ENCODE measurements around the gene KCNAB2. TPM values are rescaled to one million over a fixed set of nuclear protein-coding genes. Genes with fewer than 3 reads are reported as not detected.

Gene KCNAB2
- polyA plus RNA-seq, 1 donor, result 4.6 TPM

DNA sequence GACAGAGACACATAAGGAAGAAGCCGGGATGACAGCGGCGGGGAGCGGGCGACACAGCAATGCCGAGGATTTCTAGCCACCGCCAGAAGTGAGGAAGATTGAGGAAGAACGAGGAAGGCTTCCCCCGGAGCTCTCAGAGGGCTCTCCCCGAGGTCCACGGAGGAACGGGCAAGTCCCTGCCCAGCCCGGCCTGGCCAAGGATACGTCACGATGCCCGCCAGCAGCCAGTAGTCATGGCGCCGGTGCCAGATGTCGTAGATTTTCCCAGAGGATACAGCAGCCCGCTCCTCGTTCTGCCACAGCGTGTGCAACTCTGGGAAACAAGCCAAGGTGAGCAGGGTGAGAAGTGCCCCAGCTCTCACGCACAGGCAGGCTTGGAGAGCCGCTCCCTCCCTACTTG, 65.9 kb downstream of the KCNAB2 start:
- DNase-seq, result no peak

- no peak for DNase-seq
Measured at GRCh38 chr1:6111991-6112689, 66.5 kb downstream of the KCNAB2 start.

DNA sequence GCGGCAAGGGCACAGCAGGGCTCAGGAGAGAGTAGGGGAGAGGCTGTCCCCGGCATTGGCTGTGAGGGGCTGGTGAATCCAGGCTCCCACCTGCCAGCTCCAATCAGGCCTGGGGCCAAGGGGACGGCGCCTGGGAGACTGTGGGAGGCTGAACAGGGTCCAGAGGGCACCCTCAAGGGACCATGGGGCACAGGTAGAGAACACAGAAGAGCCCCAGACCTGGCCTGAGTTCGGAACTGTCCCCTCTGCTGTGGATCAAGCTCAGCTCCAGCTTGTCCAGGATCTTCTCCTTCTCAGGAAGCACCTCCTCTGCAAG, 67.0 kb downstream of the KCNAB2 start:
- DNase-seq, result no peak

GRCh38 chr1:6113116-6113515, 67.4 kb downstream of the KCNAB2 start:
- DNase-seq, result no peak

DNA sequence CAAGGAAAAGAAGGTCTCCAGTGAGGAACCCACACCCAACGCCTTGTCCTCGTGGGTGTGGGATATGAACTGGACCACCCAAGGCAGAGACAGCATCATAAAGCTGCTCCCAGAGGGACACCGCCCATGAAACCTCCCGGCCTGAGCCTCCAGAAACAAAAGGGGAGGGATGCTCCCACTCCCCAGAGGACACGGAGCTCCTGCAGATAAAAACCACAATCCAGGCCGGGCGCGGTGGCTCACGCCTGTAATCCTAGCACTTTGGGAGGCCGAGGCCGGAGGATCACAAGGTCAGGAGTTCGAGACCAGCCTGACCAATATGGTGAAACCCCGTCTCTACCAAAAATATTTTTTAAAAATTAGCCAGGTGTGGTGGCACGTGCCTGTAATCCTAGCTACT, 68.1 kb downstream of the KCNAB2 start:
- no peak for DNase-seq

DNA sequence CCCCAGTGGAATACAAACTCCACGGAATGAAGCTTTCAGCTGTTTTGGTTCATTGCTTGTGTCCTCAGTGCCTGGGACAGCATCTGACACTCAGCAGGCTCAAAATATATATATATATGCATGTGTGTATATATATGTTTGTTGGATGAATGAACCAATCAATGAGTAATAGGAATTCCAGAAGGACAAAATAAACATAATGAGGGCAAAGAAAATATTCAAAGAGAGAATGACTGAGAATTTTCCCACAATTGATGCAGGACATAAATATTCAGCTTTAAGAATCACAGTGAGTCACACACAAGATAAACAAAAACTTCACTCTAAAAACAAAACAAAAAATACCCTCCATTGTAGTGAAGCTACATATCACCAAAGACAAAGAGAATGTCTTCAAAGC, 70.4 kb downstream of the KCNAB2 start:
- DNase-seq, result no peak

- no peak for DNase-seq
Measured at GRCh38 chr1:6117064-6117463, 71.4 kb downstream of the KCNAB2 start.

- no peak for DNase-seq
Measured at GRCh38 chr1:6117624-6118023, 71.9 kb downstream of the KCNAB2 start.

DNA sequence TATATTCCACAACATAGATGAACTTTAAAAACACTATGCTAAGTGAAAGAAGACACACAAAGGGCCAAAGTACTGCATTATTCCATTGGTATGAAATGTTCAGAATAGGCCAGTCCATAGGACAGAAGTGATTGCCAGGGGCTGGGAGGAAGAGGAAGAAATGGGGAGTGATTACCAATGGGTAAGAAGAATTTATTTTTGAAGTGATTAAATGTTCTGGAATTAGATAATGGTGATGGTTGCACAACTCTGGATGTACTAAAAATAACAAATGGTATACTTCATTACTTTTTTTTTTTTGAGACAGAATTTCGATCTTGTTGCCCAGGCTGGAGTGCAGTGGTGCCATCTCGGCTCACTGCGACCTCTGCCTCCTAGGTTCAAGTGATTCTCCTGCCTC, 72.7 kb downstream of the KCNAB2 start:
- no peak for DNase-seq

DNA sequence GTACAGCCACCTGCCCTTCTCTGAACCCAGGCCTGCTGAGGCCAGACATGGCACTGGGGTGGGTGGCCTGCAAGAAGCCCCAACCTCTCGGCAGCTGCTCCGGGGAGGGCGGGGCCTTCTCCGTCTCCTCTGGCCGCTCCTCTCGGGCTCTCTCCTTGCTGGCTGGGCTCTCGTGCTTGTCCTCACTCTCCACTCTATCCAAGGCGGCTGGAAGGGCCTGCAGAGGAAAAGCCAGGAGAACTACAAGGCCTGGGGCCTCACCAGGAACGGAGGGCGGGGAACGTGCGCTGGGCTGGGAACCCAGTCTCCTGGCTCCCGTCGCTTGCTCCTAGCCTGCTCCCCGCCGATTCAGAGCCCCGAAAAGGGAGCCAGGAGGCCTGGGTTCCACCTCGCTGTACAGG, 75.3 kb downstream of the KCNAB2 start:
- DNase-seq, result no peak

DNA sequence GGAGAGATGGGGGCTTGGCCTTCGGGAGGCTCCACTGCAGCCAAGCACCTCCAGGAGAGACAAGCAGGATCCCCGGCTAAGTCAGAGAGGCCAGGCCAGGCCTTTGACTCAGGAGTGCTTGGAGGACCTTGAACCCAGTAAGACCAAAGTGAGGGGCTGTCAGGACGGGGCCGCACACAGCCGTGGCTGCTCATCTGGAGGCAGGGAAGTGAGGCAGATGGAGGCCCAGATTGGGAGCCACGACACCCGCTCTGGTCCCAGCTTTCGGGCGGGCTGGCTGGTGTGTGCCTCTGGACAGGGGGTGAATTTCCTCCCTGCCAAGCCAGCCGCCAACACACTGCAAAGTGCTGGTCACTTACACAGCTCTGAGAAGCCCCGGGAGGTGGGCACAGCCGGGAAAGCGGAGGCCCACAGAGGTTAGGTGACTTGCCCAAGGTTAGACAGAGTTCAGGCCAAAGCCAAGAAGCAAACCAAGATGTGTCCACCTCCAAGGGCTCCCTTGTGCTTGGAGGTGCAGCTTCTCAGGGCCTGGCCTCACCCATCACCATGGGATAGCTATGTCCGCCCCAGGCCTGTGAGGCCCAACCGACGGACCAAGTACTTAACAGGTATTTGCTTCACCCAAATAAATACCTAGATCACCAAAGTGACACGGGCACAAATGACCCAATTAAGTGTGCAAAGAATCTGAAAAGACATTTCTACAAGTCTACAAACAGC, 76.1 kb downstream of the KCNAB2 start:
- DNase-seq, result no peak

GRCh38 chr1:6123083-6123482, 77.4 kb downstream of the KCNAB2 start:
- DNase-seq, result no peak

DNA sequence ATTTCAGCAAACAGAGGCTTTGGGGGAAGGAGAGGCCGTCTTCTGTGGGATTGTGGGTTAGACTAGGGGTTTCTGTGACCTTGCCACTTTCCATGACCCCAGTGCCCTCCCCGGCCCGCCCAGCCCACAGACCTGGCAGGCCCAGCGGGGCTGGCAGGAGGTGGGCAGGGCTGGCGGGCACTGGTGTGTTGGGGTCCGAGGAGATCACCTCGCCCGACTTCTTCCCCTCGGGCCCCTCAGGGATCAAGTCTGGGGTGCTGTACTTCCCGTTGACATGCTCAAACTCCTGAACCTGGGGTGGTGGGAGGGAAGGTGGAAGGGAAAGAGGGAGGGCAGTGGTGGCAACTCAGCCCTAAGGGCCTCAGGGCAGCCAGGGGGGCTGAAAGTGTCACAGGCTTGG, 78.1 kb downstream of the KCNAB2 start:
- no peak for DNase-seq

- no peak for DNase-seq
Measured at GRCh38 chr1:6124341-6124740, 78.7 kb downstream of the KCNAB2 start.

GRCh38 chr1:6124746-6125365, 79.2 kb downstream of the KCNAB2 start:
- no peak for DNase-seq

DNA sequence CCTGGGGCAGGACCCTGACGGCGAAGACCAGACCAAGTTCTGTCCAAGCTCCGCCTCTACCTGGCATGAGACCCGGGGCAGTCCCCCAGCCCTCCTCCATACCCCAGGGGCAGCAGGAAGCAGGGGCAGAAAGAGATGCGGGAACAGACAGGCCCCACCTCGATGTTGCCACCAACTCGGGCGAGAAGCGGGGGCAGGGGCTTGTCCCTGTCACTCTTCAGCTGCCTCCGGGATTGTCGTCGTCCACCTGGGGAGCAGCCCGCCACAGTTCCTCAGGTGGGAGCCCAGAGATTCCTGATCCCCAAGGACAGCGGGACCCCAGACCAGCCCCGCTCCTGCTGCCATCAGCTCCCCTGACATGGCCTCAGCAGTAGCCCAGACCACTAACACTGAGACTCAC, 79.7 kb downstream of the KCNAB2 start:
- DNase-seq, result no peak

- no peak for DNase-seq
Measured at GRCh38 chr1:6126028-6126427, 80.3 kb downstream of the KCNAB2 start.

DNA sequence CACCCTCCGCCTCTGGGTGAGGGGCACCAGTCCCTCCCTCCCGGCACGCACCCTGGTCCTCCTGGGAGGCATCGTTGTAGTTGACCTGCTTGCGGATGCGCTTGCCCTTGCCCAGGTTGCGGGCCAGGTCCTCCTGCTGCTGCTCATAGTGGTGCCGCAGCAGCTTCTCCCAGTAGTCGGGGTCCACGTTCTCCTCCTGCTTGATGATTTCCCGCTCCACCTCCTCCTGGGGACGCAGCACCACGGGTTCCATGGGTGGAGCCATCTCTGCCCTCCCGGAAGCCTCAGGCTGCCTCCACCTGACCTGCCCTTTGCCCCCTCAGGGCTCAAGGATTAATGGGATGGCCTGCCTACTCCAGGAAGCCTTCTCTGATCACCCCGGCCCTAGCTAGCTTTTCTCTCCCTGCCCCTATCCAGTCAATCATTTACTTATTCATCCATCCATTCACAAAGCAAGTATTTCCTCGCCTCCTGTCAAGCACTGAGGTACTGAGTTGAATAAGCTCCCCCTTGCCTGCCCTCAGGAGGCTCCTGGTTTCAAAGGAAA, 80.9 kb downstream of the KCNAB2 start:
- DNase-seq, result no peak

GRCh38 chr1:6127587-6128163, 82.0 kb downstream of the KCNAB2 start:
- no peak for DNase-seq

- DNase-seq, result no peak
Measured at GRCh38 chr1:6128276-6129081, 82.8 kb downstream of the KCNAB2 start.

GRCh38 chr1:6129313-6129712, 83.6 kb downstream of the KCNAB2 start:
- no peak for DNase-seq

GRCh38 chr1:6130036-6130435, 84.3 kb downstream of the KCNAB2 start:
- no peak for DNase-seq

GRCh38 chr1:6130596-6130995, 84.9 kb downstream of the KCNAB2 start:
- DNase-seq, result no peak

All from hindlimb muscle (tissue), 1 donor.